Colonic mucosa (tissue), 4 donors: ENCODE data around the gene IL20RB. TPM values are rescaled to one million over a fixed set of nuclear protein-coding genes. Genes with fewer than 3 reads are reported as not detected.
"Not testable (repeated sequence)": the region's sequence is repeated elsewhere in the genome, so short reads cannot be mapped to it uniquely, and the experiment has no call there.

Experiments used
- DNase-seq: peaks from one replicate; pipeline ENCODE4 v3.0.0-alpha.2; 2020
- H3K27ac ChIP-seq: fragments of 200-600 bp; one replicate; pipeline ENCODE4 v1.8.0; 2021
- H3K27me3 ChIP-seq: fragments of 200-600 bp; one replicate; pipeline ENCODE4 v1.8.0; 2021
- H3K36me3 ChIP-seq: fragments of 200-600 bp; one replicate; pipeline ENCODE4 v1.8.0; 2021
- H3K4me1 ChIP-seq: fragments of 200-600 bp; one replicate; pipeline ENCODE4 v1.8.0; 2021; ENCODE audit warnings: mild to moderate bottlenecking
- H3K4me3 ChIP-seq: fragments of 200-600 bp; one replicate; pipeline ENCODE4 v1.8.0; 2021
- H3K9ac ChIP-seq, 2 donors: one replicate each; pipeline ENCODE4 v1.7.0; 2013; ENCODE audit warnings: control low read depth in 2 of 2, low read depth in 2 of 2, low read length in 2 of 2
- H3K9me3 ChIP-seq: fragments of 200-600 bp; one replicate; pipeline ENCODE4 v1.8.0; 2021
- CTCF ChIP-seq: fragments of 200-600 bp; IDR thresholded peaks from one replicate; pipeline ENCODE4 v1.8.0; 2022; ENCODE audit warnings: antibody characterized with exemption, mild to moderate bottlenecking
- intact Hi-C: fragments of 100-400 bp; cut with DNase I; formaldehyde crosslinking; loops from one replicate; pipeline ENCODE4 v1.14.1; 2022
- total RNA-seq, 2 donors: library from RNA; stranded (reverse); fragmentation: NEBNext Ultra II Directional in 1 of 2; extraction: Animal tissue kit (Norgen Biotek cat#: 25700) in 1 of 2; gene quantifications; one replicate each; pipeline ENCODE4 v1.2.1, GENCODE V29; 2021
- donor health status: healthy.
- donor health status: DM: no; HTN: no; CAD: no.
- donor health status: DM: no; HTN: no; CAD: no.

IL20RB gene
- total RNA-seq, 2 donors from 2014 or later, result 0.74 to 0.96 TPM

GRCh38 chr3:136995652-136996051 lies 37.9 kb downstream of the IL20RB start:
- Histone ChIP-seq H3K4me1 (no peaks in the 10 kb centered on the region), H3K36me3 (no peaks in the 10 kb centered on the region), H3K27ac (peak overlapping the region; percentile 84), H3K9ac (peak overlapping the region in 1 of 2 donors; percentile 47), H3K4me3 (no peak overlapping the region), H3K27me3 (no peaks in the 10 kb centered on the region), H3K9me3 (no peaks in the 10 kb centered on the region)
- intact Hi-C loops, result no loop called here
- no peak for TF ChIP-seq CTCF
- DNase-seq, result no peak

- no peak overlapping the region for H3K27ac ChIP-seq
- H3K36me3 ChIP-seq, result no peaks in the 10 kb centered on the region
- no peak for TF ChIP-seq CTCF
- no peak overlapping the region for H3K4me3 ChIP-seq
- H3K27me3 ChIP-seq, result no peaks in the 10 kb centered on the region
- intact Hi-C loops, result no loop called here
- H3K4me1 ChIP-seq, result no peaks in the 10 kb centered on the region
- H3K9ac ChIP-seq, result no peak overlapping the region
- DNase-seq, result no peak
- no peaks in the 10 kb centered on the region for H3K9me3 ChIP-seq
Observed at GRCh38 chr3:137000039-137000438, 42.3 kb downstream of the IL20RB start.

GRCh38 chr3:137007376-137007775 lies 49.6 kb downstream of the IL20RB start:
- H3K27ac ChIP-seq, H3K27me3 ChIP-seq, intact Hi-C loops, H3K4me1 ChIP-seq, H3K36me3 ChIP-seq, H3K9me3 ChIP-seq, H3K9ac ChIP-seq, H3K4me3 ChIP-seq, DNase-seq: not testable (repeated sequence)

GRCh38 chr3:137008131-137008530 lies 50.3 kb downstream of the IL20RB start:
- Histone ChIP-seq H3K4me1 (no peaks in the 10 kb centered on the region), H3K27me3 (no peaks in the 10 kb centered on the region), H3K36me3 (no peaks in the 10 kb centered on the region), H3K9ac (no peak overlapping the region), H3K27ac (no peak overlapping the region), H3K9me3 (no peaks in the 10 kb centered on the region), H3K4me3 (no peak overlapping the region)
- DNase-seq, result no peak
- no peak for TF ChIP-seq CTCF
- intact Hi-C loops, result no loop called here

GRCh38 chr3:137008976-137009375 lies 51.2 kb downstream of the IL20RB start:
- Histone ChIP-seq H3K4me3 (no peak overlapping the region), H3K9me3 (no peaks in the 10 kb centered on the region), H3K27ac (no peak overlapping the region), H3K27me3 (no peaks in the 10 kb centered on the region), H3K4me1 (no peaks in the 10 kb centered on the region), H3K36me3 (no peaks in the 10 kb centered on the region), H3K9ac (no peak overlapping the region)
- no peak for DNase-seq
- TF ChIP-seq CTCF, result no peak
- intact Hi-C loops, result no loop called here

- Histone ChIP-seq H3K4me1 (peaks cover 5% of the 10 kb centered on the region), H3K27ac (no peak overlapping the region), H3K36me3 (no peaks in the 10 kb centered on the region), H3K4me3 (no peak overlapping the region), H3K27me3 (no peaks in the 10 kb centered on the region), H3K9me3 (no peaks in the 10 kb centered on the region), H3K9ac (no peak overlapping the region)
- DNase-seq, result no peak
- intact Hi-C loops, result loop anchor here (5.0 to 10.0 kb wide), 3 partner anchors 618 to 938 kb away; no protein-coding TSS in a partner anchor
- no peak for TF ChIP-seq CTCF
Observed at GRCh38 chr3:137010137-137010536, 52.4 kb downstream of the IL20RB start.
